Brain pericyte (primary cell): Measurements from ENCODE around the gene MAD2L2.

Source experiments
- DNase-seq: peaks from one replicate; pipeline ENCODE4 v3.0.0-alpha.2; 2012; ENCODE audit warnings: low read depth, low spot score

The MAD2L2 gene

GRCh38 chr1:11681071-11681771, at the start of gene MAD2L2:
MAD2L2 (minus strand) TSS chr1:11681148; CDS start chr1:11680601, 547 bp downstream.
- DNase-seq = no peak

- DNase-seq = no peak
Measured at GRCh38 chr1:11730429-11730891, 49.5 kb upstream of the MAD2L2 start.

- DNase-seq = no peak
Measured at GRCh38 chr1:11729498-11730428, 48.8 kb upstream of the MAD2L2 start.

GRCh38 chr1:11729155-11729497, 48.2 kb upstream of the MAD2L2 start:
- DNase-seq = no peak

GRCh38 chr1:11728126-11728806, 47.3 kb upstream of the MAD2L2 start:
- no peak for DNase-seq

GRCh38 chr1:11727119-11727518, 46.2 kb upstream of the MAD2L2 start:
- DNase-seq = no peak

- no peak for DNase-seq
Measured at GRCh38 chr1:11725616-11726015, 44.7 kb upstream of the MAD2L2 start.

- no peak for DNase-seq
Measured at GRCh38 chr1:11722538-11722937, 41.6 kb upstream of the MAD2L2 start.

GRCh38 chr1:11721311-11721710, 40.4 kb upstream of the MAD2L2 start:
- DNase-seq = no peak

- no peak for DNase-seq
Measured at GRCh38 chr1:11720525-11720924, 39.6 kb upstream of the MAD2L2 start.

GRCh38 chr1:11720033-11720376, 39.1 kb upstream of the MAD2L2 start:
- DNase-seq = no peak

GRCh38 chr1:11719313-11720032, 38.5 kb upstream of the MAD2L2 start:
- no peak for DNase-seq

- DNase-seq = no peak
Measured at GRCh38 chr1:11714831-11715575, 34.1 kb upstream of the MAD2L2 start.

GRCh38 chr1:11713095-11713494, 32.1 kb upstream of the MAD2L2 start:
- no peak for DNase-seq

GRCh38 chr1:11712285-11712684, 31.3 kb upstream of the MAD2L2 start:
- DNase-seq = no peak

GRCh38 chr1:11711490-11711889, 30.5 kb upstream of the MAD2L2 start:
- no peak for DNase-seq

GRCh38 chr1:11708554-11709350, 27.8 kb upstream of the MAD2L2 start:
- DNase-seq = no peak

- DNase-seq = no peak
Measured at GRCh38 chr1:11707621-11708276, 26.8 kb upstream of the MAD2L2 start.

GRCh38 chr1:11706292-11706691, 25.3 kb upstream of the MAD2L2 start:
- no peak for DNase-seq

- no peak for DNase-seq
Measured at GRCh38 chr1:11705596-11705995, 24.6 kb upstream of the MAD2L2 start.
